HuH-7.5 (cell line): ENCODE measurements around the gene SLC45A1.
"Not testable (repeated sequence)": the region's sequence is repeated elsewhere in the genome, so short reads cannot be mapped to it uniquely, and the experiment has no call there.

Experiments
- DNase-seq: peaks from one replicate; pipeline ENCODE4 v3.0.0; 2011; ENCODE audit warnings: low spot score

The SLC45A1 gene

GRCh38 chr1:8367571-8368194, 49.8 kb downstream of the SLC45A1 start:
- no peak for DNase-seq

- DNase-seq: no peak
These were observed 51.2 kb downstream of the SLC45A1 start for GRCh38 chr1:8368956-8369639.

DNA sequence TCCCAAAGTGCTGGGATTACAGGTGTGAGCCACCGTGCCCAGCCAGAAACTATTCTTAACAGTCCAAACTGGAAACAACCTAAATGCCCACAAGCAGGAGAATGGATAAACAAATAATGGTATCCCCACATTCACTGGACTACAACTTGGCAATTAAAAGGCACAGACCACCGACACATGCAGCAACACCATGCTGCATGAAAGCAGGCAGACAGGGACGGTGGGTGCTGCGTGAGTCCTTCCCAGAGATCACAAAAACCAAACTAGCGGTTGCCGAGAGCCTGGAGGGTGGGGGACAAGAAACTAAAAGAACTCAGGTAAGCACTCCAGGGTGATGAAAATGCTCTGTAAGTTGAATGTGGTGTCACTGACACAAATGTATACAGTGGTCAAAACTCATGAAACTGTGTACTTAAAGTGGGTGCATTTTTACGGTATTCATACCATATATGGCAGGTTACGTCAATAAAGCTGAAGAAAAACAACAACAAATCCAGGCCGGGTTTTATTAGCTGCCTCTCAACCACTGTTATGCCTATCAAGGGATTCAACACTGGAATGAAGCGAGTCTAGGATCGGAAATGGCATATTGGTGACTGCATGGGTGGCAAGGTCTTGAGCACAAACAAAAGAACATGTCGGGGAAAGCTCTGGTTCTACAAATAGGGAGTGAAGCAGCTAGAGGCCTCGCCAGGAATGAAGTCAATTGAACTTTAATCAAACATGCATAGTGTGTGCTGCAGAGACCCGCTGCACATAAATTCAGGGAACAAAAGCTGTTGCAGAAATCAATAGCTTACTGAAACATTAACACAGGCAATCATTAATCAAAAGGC, 52.4 kb downstream of the SLC45A1 start:
- no peak for DNase-seq

- no peak for DNase-seq
These were observed 53.0 kb downstream of the SLC45A1 start for GRCh38 chr1:8370905-8371315.

DNA sequence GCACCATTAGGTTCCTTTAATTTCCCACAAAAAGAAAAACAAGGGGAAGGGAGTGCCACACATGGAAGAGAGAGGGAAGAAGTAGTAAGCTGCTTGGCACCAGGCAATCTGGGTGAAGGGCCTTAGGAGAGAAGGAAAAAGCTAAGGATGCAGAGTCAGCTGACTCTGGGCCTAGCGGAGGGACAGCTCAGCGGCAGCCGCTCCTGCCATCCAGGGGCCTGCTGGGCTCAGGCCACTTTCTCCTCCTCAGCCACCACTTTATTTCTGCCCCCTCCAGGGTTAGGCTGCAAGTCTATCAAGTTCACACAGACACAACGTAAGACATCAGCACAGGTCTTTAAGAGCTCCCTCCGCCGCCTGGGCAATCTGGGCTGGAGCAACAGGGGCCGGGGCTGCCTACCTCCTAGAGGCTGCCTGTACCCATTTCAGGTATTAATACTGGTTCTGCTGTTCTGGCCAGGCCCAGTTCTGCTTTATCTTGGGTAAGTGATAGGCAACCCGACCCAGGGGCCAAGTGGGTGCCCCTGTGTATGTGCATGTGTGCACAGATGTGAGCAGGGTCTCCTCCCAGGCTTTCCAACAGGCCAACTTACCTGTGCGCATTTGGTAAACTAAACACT, 53.6 kb downstream of the SLC45A1 start:
- no peak for DNase-seq

DNA sequence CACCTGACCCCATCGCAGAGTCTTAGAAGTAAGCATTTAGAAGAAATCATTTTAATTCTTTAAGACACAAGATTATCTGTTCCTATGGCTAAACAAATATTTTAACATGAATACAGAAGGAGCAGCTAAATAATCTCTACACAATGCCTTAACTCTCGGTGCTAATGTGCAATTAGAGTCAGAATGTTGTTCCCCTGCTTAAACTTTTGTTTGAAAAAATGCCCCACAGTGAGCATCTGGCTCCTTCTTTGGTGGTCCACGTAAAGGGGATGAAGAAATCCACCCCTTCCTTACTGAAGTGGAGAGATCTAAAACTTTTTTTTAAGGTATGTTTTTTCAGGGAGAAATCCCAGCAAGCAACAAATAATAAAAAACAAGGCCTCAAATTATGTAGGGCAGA, 55.2 kb downstream of the SLC45A1 start:
- no peak for DNase-seq

DNA sequence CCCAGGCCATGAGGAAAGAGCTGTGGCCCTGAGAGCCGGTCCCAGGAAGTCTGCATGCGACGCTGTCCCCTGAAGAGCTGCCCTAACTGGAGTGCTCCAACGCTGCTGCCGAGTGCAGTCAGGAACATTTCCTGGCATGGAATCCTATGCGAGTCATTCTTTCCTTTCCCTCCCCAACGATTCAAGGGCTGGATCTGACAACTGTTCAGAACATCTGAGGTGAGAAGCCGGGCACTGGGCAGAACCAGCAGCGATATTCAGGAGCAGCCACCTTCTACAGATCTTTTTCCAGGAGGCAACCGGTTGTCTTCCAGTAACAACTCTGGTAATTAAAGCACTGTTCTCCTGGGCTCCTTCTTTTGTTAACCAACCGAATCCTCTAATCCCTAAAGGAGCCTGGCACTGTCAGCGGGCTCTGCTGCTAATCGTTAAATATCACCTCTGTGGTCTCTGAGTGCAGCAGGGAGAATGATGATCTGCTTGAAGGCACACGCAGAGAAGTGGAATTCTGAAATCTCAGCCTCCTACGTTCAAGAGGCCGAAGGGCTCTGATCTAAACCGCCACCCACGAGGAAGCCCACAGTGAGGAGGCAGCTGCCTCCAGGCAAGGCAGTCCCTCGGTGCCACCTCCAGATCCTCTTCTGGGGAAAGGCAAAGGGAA, 55.8 kb downstream of the SLC45A1 start:
- DNase-seq: no peak

GRCh38 chr1:8374356-8374755, 56.4 kb downstream of the SLC45A1 start:
- no peak for DNase-seq

- DNase-seq: no peak
These were observed 56.9 kb downstream of the SLC45A1 start for GRCh38 chr1:8374812-8375211.

GRCh38 chr1:8376358-8376840, 58.5 kb downstream of the SLC45A1 start:
- no peak for DNase-seq

DNA sequence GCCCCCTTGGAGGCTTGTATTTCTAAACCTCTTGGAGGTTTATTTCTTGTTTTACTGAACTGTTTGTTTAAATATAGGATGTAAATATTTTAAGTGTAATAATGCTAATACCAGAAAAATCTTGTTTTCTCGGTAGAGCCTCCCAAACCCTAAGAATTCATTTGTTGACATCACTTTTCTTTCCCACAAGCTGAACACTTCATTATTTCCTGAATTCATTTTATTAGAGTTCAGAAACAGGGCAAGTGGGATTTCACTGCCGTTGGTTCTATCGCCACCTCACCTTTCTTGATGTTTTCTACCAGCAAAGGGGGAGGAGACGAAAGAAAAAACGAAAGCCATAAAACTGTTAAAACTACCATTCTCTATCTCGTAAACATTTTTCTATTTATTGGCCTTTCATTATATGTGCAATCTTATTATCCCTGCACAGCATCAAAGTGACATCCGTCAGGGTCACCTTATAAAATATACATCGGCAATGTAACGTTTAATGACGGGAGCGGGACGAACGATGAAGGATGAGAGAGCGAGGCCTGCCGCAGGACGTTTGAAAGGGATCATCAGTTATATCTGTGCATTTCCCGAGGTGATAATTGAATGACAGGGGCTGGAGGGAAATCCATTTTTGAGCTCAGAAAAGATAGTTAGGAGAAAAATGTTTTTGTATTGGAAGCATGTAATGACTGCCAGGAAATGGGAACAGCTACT, 59.5 kb downstream of the SLC45A1 start:
- no peak for DNase-seq

GRCh38 chr1:8378178-8378577, 60.3 kb downstream of the SLC45A1 start:
- no peak for DNase-seq

GRCh38 chr1:8378981-8379470, 61.1 kb downstream of the SLC45A1 start:
- DNase-seq: no peak

DNA sequence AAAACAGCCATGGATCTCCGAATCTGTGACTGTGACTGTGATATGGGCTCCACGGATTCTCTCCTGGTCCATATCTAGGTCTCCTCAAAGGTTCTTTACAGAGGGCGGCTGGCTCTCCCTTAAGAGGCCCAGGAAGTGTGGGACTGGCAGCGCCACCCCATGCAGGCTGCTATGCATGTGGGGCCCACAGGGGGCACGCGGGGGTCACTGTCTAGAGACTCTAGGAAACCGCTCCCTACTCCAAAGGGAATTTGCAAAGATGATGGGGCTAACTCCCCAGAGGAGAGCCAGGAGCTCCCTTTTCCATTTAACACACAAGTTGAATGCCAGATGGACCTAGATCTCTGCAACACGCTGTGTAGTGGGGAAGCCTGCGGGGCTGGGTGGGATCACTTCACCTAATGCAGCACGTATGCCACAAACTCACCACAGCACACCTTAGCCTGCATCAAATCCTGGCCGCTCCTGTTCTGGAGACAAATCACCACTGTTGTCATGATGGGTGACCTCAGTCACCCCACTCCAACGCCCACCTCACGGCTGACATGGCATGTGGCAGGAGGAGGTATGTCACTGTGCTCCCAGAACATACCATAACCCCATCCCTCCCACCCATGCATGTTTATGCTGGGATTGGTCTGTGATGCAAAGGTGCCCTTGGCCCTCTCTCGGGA, 61.7 kb downstream of the SLC45A1 start:
- no peak for DNase-seq

DNA sequence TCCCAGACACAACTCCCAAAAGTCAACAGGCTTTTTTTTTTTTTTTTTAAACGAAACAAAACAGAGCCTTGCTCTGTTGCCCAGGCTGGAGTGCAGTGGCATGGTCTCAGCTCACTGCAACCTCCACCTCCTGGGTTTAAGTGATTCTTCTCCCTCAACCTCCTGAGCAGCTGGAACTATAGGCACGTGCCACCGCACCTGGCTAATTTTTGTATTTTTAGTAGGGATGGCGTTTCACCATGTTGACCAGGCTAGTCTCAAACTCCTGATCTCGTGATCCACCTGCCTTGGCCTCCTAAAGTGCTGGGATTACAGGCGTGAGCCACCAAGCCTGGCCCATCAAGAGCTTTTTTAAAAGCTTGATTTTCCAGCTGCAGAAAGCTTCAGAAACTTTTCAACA, 62.4 kb downstream of the SLC45A1 start:
- DNase-seq: not testable (repeated sequence)

- no peak for DNase-seq
These were observed 63.7 kb downstream of the SLC45A1 start for GRCh38 chr1:8381618-8382017.

GRCh38 chr1:8382051-8382505, 64.2 kb downstream of the SLC45A1 start:
- no peak for DNase-seq

GRCh38 chr1:8382608-8383505, 64.9 kb downstream of the SLC45A1 start:
- no peak for DNase-seq

DNA sequence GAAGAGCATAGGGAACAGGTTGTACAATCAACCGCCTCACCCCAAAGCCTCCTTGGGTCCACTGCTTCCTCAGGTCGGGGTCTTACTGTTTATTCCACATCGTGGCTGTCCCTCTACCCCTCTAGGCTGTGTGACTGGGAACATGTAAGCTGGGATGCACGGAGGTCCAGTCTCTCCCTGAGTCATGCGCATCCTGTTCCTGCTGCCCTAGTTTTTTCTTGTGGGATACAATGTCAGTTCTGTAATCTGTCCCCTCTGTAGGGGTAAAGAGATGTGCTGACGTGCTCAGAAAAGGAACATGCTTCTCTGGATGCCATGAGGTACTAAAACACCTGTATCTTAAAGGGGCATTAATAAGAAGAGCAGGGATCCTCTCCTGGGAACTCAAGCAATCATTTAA, 66.2 kb downstream of the SLC45A1 start:
- no peak for DNase-seq
